ENCODE results near the gene CUTC.

Gene CUTC

DNA sequence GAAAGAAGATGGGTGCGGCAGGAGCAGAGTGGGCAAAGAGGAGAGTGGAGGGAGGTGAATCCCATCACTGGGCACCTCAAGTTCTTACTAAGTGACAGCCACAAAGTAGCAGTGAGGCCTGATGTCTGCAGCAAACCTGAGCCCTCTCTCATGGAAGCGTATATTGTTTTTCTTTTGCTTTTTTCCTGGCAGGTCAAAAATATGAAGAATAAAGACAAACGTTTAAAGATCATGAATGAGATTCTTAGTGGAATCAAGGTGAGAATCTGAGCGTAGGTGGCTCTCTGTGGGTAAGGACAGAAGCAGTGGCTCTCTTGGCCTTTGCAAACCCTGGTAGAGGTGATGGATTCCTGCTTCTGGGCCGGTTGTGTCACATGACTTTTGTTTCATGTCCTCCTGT, 73.2 kb downstream of the CUTC start:
- Histone ChIP-seq H3K4me2 (ENCODE audit: low read depth, low read length) (no peak overlapping the region), H3K4me3 (ENCODE audit: low read length) (no peak overlapping the region), H3K9me3 (replicated peaks; ENCODE audit: insufficient read depth, low read length) (no peaks in the 10 kb centered on the region), H3K9me2 (replicated peaks; ENCODE audit: insufficient read depth, low read length) (no peaks in the 10 kb centered on the region), H3F3A (ENCODE audit: insufficient read depth, low read length) (no peaks in the 10 kb centered on the region), H3K27ac (ENCODE audit: low read length) (no peak overlapping the region), H3K27me3 (replicated peaks; ENCODE audit: insufficient read depth, low read length) (no peaks in the 10 kb centered on the region), H4K20me1 (ENCODE audit: insufficient read depth, low read length) (no peaks in the 10 kb centered on the region), H2AFZ (ENCODE audit: low read length) (no peak overlapping the region), H3K9ac (ENCODE audit: low read length) (no peak overlapping the region), H3K79me2 (ENCODE audit: low read length) (no peaks in the 10 kb centered on the region), H3K4me1 (ENCODE audit: low read length) (no peaks in the 10 kb centered on the region), H3K36me3 (replicated peaks; ENCODE audit: insufficient read depth, low read length) (no peaks in the 10 kb centered on the region)
- DNase-seq, result no peak
- TF ChIP-seq EZH2 (optimal IDR thresholded peaks at IDR 0.05; ENCODE audit: low read depth, low read length) (no peak), EZH2phosphoT487 (IDR thresholded peaks at IDR 0.05; ENCODE audit: low read length) (no peak)
- TF ChIP-seq, protein P1, sequence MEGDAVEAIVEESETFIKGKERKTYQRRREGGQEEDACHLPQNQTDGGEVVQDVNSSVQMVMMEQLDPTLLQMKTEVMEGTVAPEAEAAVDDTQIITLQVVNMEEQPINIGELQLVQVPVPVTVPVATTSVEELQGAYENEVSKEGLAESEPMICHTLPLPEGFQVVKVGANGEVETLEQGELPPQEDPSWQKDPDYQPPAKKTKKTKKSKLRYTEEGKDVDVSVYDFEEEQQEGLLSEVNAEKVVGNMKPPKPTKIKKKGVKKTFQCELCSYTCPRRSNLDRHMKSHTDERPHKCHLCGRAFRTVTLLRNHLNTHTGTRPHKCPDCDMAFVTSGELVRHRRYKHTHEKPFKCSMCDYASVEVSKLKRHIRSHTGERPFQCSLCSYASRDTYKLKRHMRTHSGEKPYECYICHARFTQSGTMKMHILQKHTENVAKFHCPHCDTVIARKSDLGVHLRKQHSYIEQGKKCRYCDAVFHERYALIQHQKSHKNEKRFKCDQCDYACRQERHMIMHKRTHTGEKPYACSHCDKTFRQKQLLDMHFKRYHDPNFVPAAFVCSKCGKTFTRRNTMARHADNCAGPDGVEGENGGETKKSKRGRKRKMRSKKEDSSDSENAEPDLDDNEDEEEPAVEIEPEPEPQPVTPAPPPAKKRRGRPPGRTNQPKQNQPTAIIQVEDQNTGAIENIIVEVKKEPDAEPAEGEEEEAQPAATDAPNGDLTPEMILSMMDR (IDR thresholded peaks at IDR 0.05; ENCODE audit: low read length), result no peak

Data from MM.1S (cell line).